IPS DF 6.9 (cell line): ENCODE results near the gene MPHOSPH6.
"Not testable (repeated sequence)": the region's sequence is repeated elsewhere in the genome, so short reads cannot be mapped to it uniquely, and the experiment has no call there.

ENCODE experiments used
- DNase-seq: peaks from one replicate; pipeline ENCODE4 v3.0.0-alpha.2; 2013; ENCODE audit warnings: low read depth, low spot score
- H3K27ac ChIP-seq: one replicate; pipeline ENCODE4 v1.5.1; 2013; ENCODE audit warnings: low read length, control low read depth
- H3K27me3 ChIP-seq: 2 replicates; pipeline ENCODE4 v1.6.1; 2013; ENCODE audit warnings: mild to moderate bottlenecking, low read length; ENCODE audit not compliant: control insufficient read depth, insufficient read depth
- H3K36me3 ChIP-seq: 2 replicates; pipeline ENCODE4 v1.6.1; 2013; ENCODE audit warnings: low read length; ENCODE audit not compliant: control insufficient read depth, insufficient read depth
- H3K4me1 ChIP-seq: 2 replicates; pipeline ENCODE4 v1.6.1; 2013; ENCODE audit warnings: low read length; ENCODE audit not compliant: control insufficient read depth, insufficient read depth
- H3K4me3 ChIP-seq: 2 replicates; pipeline ENCODE4 v1.5.1; 2013; ENCODE audit warnings: mild to moderate bottlenecking, low read length
- H3K9me3 ChIP-seq: 2 replicates; pipeline ENCODE4 v1.6.1; 2013; ENCODE audit warnings: low read length, inconsistent platforms; ENCODE audit not compliant: control insufficient read depth, insufficient read depth
- WGBS: extraction: QIAGEN DNeasy Blood & Tissue Kit; methylation state at CpG from one replicate; pipeline ENCODE4 v1.1.7; 2013; ENCODE audit warnings: mixed read lengths, missing lambda C conversion rate; ENCODE audit not compliant: insufficient read length, insufficient coverage; 5-methylcytosine and 5-hydroxymethylcytosine counted together

Gene MPHOSPH6

GRCh38 chr16:82124651-82125050 lies 45.4 kb downstream of the MPHOSPH6 start:
- no peaks in the 10 kb centered on the region for H3K36me3 ChIP-seq
- WGBS, result no CpG with 5 or more reads among the region's 3 CpGs
- H3K4me1 ChIP-seq, result peaks cover 2% of the 10 kb centered on the region; the same call in 1 of the 2 replicates
- DNase-seq, result no peak
- no peaks in the 10 kb centered on the region for H3K27me3 ChIP-seq
- H3K27ac ChIP-seq, result no peak overlapping the region
- no peak overlapping the region for H3K4me3 ChIP-seq
- no peaks in the 10 kb centered on the region for H3K9me3 ChIP-seq

- H3K36me3 ChIP-seq, result no peaks in the 10 kb centered on the region
- H3K27ac ChIP-seq, result no peak overlapping the region
- no peaks in the 10 kb centered on the region for H3K4me1 ChIP-seq
- no peaks in the 10 kb centered on the region for H3K9me3 ChIP-seq
- no peak for DNase-seq
- no peak overlapping the region for H3K4me3 ChIP-seq
- H3K27me3 ChIP-seq, result no peaks in the 10 kb centered on the region
- WGBS, result no CpG with 5 or more reads among the region's 4 CpGs
Observed at GRCh38 chr16:82119405-82119804, 50.6 kb downstream of the MPHOSPH6 start.

- no CpG with 5 or more reads among the region's 2 CpGs for WGBS
- H3K9me3 ChIP-seq, result no peaks in the 10 kb centered on the region
- no peak overlapping the region for H3K27ac ChIP-seq
- H3K4me3 ChIP-seq, result no peak overlapping the region
- DNase-seq, result no peak
- no peaks in the 10 kb centered on the region for H3K4me1 ChIP-seq
- H3K27me3 ChIP-seq, result no peaks in the 10 kb centered on the region
- H3K36me3 ChIP-seq, result no peaks in the 10 kb centered on the region
Observed at GRCh38 chr16:82118749-82119148, 51.3 kb downstream of the MPHOSPH6 start.

GRCh38 chr16:82116535-82116934 lies 53.5 kb downstream of the MPHOSPH6 start:
- no peaks in the 10 kb centered on the region for H3K27me3 ChIP-seq
- no peak overlapping the region for H3K27ac ChIP-seq
- H3K4me1 ChIP-seq, result no peaks in the 10 kb centered on the region
- DNase-seq, result no peak
- WGBS, result no CpG with 5 or more reads among the region's 1 CpG
- no peaks in the 10 kb centered on the region for H3K9me3 ChIP-seq
- H3K4me3 ChIP-seq, result no peak overlapping the region
- H3K36me3 ChIP-seq, result no peaks in the 10 kb centered on the region

DNA sequence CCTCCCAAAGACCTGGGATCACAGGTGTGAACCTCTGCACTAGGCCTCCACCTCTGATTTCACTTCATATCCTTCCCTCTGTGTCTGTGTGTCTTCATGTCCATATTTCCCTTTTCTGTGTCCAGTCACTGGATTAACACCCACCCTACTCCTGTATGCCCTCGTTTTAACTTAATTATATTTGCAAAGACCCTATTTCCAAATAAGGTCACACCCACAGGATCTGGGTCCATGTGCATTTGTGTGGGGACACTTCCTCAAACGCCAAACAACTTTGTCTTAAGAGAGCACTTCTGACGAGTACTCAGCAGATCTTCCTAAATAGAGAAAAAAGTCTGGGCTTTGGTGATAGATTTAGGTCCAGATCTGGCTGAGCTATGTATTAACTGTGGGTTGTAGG lies 56.3 kb downstream of the MPHOSPH6 start:
- DNase-seq, result no peak
- Histone ChIP-seq H3K4me3 (no peak overlapping the region), H3K27me3 (no peaks in the 10 kb centered on the region), H3K36me3 (no peaks in the 10 kb centered on the region), H3K9me3 (no peaks in the 10 kb centered on the region), H3K27ac (no peak overlapping the region), H3K4me1 (no peaks in the 10 kb centered on the region)
- no CpG with 5 or more reads among the region's 3 CpGs for WGBS

DNA sequence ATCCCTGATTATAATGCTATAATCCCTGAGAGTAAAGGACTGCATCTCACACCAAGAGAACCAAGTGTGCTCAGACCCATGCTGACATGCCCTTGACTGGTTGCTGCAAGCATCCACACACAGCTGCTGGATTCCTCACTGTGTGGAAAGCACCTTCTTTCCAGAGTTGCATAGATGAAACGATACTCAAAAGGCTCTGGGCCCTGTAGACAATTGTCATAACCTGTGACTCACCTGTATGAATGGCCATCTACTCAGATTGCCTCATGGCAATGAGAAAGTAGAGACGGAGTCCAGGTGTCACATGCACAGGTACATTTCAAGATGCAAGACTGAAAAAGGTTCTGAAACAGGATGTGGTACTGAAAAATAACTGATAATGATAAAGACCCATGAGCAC lies 58.1 kb downstream of the MPHOSPH6 start:
- Histone ChIP-seq H3K4me1 (no peaks in the 10 kb centered on the region), H3K27ac (no peak overlapping the region), H3K4me3 (no peak overlapping the region), H3K9me3 (no peaks in the 10 kb centered on the region), H3K36me3 (no peaks in the 10 kb centered on the region), H3K27me3 (no peaks in the 10 kb centered on the region)
- no peak for DNase-seq
- no CpG with 5 or more reads among the region's 2 CpGs for WGBS

- H3K27ac ChIP-seq, H3K27me3 ChIP-seq, H3K36me3 ChIP-seq, H3K4me3 ChIP-seq, DNase-seq, H3K9me3 ChIP-seq, H3K4me1 ChIP-seq: not testable (repeated sequence)
- no CpG with 5 or more reads among the region's 3 CpGs for WGBS
Observed at GRCh38 chr16:82109266-82109665, 60.8 kb downstream of the MPHOSPH6 start.

GRCh38 chr16:82108774-82109173 lies 61.2 kb downstream of the MPHOSPH6 start:
- H3K4me1 ChIP-seq, result no peaks in the 10 kb centered on the region
- no peak overlapping the region for H3K27ac ChIP-seq
- DNase-seq, result no peak
- no peaks in the 10 kb centered on the region for H3K27me3 ChIP-seq
- WGBS, result no CpG with 5 or more reads among the region's 6 CpGs
- H3K4me3 ChIP-seq, result no peak overlapping the region
- H3K9me3 ChIP-seq, result no peaks in the 10 kb centered on the region
- no peaks in the 10 kb centered on the region for H3K36me3 ChIP-seq

GRCh38 chr16:82108100-82108499 lies 61.9 kb downstream of the MPHOSPH6 start:
- H3K9me3 ChIP-seq, result no peaks in the 10 kb centered on the region
- no peak for DNase-seq
- H3K27me3 ChIP-seq, result no peaks in the 10 kb centered on the region
- H3K27ac ChIP-seq, result no peak overlapping the region
- H3K36me3 ChIP-seq, result no peaks in the 10 kb centered on the region
- H3K4me1 ChIP-seq, result no peaks in the 10 kb centered on the region
- WGBS, result no CpG with 5 or more reads among the region's 2 CpGs
- H3K4me3 ChIP-seq, result no peak overlapping the region

DNA sequence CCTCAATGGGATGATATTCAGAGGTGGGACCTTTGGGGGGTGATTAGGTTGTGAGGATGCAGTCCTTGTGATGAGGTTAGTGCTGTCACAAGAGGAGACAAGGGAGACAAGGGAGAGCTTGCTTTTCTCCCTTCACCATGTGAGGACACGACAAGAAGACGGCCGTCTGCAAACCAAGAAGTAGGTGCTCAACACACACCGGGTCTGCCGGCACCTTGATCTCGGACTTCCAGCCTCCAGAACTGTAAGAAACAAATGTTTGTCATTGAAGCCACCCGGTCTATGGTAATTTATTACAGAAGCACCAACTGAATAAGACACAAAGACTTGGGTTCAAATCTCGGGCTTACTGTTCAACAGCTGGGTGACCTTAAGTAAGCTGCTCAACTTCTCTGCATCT lies 64.9 kb downstream of the MPHOSPH6 start:
- H3K9me3 ChIP-seq, result no peaks in the 10 kb centered on the region
- H3K4me1 ChIP-seq, result no peaks in the 10 kb centered on the region
- no CpG with 5 or more reads among the region's 8 CpGs for WGBS
- no peaks in the 10 kb centered on the region for H3K27me3 ChIP-seq
- H3K4me3 ChIP-seq, result no peak overlapping the region
- H3K27ac ChIP-seq, result no peak overlapping the region
- no peak for DNase-seq
- no peaks in the 10 kb centered on the region for H3K36me3 ChIP-seq
